Right renal pelvis (tissue), 4 donors: ENCODE results near the gene PELI2. TPM values are rescaled to one million over a fixed set of nuclear protein-coding genes. Genes with fewer than 3 reads are reported as not detected.

ENCODE experiments used
- DNase-seq, 4 donors: peaks; one replicate each; pipeline ENCODE4 v3.0.0-alpha.2; 2013; ENCODE audit warnings: low read depth in 4 of 4, low spot score in 3 of 4, missing footprints in 1 of 4
- polyA plus RNA-seq, 4 donors: library from polyadenylated mRNA; unstranded; fragments of 120-200 nt; gene quantifications; one replicate each; pipeline ENCODE4 v1.2.1, GENCODE V29; 2013; ENCODE audit not compliant: insufficient read length in 4 of 4

The PELI2 gene
- polyA plus RNA-seq, 4 donors: 27.0 to 35.3 (median 29.9) TPM

DNA sequence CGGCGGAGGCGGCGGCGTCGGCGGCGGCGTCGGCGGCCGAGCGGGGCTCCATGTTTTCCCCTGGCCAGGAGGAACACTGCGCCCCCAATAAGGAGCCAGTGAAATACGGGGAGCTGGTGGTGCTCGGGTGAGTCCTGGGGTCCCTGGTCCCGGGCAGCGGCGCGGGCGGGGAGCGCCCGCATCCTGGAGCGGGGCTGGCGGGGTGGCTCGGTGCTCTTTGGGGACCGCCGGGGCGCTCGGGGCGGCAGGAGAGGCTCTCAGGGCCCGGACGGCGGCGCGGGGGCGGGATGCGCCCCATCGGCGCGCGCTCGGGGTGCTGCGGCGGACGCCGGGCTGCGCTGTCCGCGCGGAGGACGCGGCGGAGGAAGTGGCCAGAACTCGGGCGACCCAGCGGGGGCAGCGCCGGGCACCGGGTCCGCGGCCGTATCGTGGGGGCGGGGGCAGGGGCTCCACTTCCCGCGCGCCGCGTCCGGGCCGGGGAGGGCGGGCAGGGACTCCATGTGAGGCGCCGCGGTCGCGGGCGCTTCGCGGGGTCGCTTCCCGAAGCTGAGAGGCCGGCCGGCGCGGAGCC, 485 bp downstream of the PELI2 start:
- no peak for DNase-seq

DNA sequence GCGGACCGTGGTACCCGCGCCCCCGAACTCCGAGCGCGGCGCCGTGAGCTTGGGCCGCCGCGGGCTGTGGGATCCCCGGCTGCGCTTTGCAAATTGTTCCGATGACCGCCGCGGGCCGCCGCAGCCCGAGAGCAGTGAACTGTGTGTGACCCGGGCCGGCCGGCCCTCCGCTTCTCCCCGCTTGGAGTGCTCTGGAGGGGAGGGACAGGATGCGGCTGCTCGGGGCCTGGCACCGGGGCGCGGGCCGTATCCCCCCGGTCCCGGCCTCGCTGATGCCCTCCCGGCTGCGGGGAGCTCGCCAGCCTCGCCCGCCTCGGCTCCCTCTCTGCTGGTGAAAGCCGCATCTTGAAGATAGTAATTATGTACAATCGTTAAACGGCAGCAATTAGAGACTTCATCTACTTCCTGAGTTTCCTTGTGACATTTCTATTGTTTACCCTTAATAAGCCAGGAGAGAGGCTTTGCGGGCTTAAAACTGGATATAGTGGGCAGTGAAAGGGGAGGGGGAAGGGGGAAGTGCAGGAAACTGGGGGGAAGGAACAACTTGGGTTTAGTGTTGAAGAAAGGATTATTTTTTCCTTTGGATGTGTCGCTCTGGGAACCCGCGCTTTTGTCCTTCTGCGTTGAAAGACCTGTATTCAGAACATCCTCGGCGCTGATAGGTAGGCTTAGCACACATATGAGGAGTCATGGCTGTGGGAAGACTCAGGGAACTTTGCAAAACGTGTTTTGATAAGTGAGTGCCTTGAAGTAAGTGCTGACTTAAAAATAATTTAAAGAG, 1.2 kb downstream of the PELI2 start:
- DNase-seq: peak in 1 of 4 donors; percentile 50

DNA sequence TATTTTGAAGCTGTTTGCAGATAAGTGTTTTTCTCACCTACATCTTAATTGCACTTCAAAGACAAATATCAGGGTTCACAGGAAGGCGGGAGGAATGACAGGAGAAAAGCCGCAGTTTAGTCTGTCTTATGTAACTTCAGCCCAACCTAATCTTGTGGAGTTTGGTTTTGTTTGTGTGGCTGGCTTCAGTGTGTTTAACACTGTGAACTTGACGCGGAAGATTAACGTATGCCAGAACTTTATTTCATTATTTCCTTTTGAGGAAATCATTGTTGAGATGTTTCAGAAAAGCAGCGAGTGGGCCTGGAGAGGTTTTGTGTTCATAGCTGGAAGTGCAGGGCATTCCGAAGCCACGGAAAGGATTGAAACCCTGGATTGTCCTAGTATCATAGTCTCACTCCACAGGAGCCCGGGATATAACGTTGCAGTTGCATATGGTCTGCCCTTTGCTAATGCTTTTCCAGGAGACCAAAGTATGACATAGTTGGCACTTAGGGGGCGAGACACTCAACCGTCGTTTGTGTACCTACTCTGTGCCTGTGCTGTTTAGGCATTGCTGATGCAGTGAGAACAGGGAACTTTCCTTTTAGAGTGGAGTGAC, 2.0 kb downstream of the PELI2 start:
- no peak for DNase-seq

DNA sequence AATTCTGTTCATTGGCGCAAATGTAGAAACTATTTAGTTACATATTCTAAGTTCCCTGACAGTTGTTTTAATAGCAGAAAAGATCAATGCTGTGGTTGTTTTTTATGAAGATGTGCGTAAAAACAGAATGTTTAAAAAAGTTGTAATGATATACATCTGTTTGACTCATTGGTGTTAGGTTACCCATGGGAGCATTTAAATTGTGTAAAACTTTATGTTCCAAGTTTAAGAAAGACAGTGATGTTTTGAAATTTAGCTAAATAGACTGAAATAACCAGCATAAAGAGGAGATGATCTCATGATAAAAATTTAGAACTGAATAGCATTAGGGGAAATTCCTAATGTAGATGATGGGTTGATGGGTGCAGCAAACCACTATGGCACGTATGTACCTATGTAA, 3.6 kb downstream of the PELI2 start:
- no peak for DNase-seq

DNA sequence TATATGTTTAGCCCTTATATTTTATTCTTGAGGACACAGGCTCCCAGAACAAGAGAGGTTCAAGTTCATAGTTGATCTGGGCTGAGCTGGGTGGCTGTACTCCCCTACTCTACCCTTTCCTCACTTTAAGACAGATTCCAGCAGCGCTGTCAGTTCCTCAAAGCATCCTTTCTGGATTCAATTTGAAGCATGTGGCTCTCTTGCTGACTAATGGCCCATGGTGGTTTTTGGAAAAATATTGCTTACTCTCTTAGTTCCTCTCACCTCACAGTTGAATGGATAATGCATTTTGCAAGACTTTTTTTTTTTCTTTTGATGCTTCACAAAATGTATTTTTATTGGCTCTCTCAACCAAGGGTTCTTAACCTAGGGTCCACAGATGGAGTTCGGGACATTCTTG, 4.1 kb downstream of the PELI2 start:
- DNase-seq: no peak

DNA sequence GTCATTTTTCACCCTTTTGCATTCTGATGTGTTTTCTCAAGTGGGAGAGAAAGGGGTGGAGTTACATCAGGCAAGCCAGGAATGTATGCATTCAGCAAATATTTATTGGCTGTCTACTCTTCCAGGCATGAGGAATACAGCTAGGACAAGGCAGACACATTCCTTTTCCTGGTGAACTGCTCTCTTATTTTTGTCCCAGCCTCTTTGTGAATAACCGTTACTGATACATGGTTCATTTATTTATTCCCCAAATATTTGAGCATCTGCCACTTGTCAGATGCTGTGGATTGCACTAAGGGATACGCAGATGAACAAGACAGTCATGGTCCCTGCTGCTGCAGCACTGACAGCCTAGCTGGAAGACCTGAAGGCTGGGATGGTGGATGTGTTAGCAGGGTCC, 6.1 kb downstream of the PELI2 start:
- no peak for DNase-seq

DNA sequence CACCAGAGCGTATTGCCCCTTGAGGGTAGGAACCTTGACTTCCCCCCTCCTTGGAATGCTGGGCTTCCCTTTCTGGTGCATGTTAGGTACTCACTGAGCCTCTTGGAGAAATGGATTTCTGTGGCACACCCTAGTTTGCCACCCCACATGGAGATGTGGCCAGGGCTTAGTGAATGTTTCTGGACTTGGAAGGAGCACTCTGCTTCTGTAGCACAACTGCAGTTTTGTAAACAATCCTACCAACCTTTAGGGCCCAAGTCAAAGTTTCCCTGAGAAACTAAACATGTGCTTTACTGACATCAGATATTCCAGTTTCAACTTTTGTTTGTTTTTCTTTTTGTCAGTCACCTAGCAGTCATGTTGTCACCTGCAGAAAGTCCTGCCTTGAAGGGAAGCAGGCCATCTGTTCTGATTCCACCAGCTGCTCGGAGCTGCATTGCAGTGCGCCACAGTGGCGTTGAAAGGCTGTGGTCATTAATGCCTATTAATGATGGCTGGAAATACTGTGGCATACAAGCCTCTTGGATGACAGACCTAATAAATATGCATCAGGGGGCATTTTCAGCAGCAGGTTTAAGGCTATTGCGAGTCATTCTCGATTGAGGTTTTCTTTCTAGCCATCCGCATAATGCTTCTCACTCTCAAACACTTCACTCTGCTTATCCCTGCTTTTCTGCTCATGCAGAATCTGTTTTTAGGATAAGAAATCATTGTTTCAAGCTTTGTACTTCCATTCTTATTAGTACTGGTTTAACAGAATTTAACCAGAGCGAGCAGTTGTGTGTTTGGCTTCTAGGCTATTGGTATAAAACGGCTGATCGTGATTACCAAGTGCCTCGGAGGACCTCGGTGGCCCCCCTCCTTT, 7.8 kb downstream of the PELI2 start:
- no peak for DNase-seq

DNA sequence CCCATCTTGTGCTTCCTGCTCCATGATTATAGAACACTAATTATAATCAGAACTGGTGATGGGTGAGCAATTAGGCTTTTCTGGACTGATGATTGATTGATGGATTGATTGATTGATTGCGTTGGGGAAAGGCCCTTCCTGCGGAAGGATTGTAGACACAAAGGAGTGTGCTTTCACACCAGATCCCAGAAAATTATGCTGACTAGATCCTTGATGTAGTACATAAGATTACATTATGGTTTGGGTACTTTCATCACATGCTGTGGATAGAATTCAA, 8.4 kb downstream of the PELI2 start:
- no peak for DNase-seq

DNA sequence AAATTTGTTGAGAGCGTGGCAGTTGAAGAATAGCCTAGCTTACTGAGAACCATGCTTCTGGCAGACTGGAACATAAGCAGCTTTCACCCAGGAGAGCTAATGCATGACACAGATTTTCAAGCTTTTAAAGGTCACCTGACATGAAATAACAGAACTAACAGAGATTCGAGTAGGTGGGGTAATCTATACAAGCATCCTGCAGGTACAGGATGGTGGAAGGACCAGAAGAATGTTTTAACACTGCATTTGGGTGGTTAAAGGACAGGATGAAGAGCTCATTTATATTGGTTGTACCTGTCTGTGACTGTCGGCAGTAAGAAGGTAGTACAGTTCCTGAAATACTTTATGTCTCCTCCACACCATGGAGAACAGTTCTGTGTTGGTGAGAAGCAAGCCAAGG, 8.9 kb downstream of the PELI2 start:
- DNase-seq: no peak

DNA sequence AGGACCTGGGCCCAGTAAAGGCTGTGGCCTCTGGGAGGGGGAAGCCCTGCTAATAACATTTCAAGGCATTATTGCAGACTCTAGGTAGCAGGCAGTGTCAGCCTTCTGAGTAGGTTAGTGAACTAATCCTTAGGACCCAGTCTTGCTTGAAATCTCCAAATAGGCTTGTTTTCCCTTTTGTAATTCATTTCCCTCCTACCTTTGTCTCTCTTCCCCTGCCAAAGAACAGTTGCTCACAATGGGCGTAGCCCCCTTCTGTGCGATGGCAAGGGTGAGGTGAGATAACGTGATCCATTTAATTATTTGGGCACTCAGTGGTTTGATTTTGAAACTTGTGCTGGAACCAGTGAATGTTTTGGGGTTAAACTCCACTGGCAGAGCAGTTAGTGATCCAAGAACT, 10.9 kb downstream of the PELI2 start:
- DNase-seq: no peak

DNA sequence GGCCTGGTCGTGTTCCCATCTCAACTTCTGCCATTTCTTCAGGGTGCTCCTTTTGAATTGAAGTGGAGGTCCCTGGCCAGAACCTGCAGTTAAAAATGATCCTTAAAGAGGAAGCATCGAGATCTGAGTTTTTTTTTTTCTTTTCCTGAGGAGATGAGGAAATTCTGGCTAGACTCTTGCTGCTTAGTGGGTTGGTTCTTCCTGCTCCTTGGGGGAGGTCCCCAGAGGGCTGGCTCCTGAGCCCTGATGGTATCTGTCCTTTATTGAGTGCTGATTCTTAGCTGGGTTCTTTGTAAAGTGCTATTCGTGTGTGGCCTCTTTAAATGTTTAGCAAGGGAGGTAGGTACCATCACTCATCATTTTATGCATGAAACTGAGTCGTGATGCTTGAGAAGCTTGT, 11.7 kb downstream of the PELI2 start:
- no peak for DNase-seq

DNA sequence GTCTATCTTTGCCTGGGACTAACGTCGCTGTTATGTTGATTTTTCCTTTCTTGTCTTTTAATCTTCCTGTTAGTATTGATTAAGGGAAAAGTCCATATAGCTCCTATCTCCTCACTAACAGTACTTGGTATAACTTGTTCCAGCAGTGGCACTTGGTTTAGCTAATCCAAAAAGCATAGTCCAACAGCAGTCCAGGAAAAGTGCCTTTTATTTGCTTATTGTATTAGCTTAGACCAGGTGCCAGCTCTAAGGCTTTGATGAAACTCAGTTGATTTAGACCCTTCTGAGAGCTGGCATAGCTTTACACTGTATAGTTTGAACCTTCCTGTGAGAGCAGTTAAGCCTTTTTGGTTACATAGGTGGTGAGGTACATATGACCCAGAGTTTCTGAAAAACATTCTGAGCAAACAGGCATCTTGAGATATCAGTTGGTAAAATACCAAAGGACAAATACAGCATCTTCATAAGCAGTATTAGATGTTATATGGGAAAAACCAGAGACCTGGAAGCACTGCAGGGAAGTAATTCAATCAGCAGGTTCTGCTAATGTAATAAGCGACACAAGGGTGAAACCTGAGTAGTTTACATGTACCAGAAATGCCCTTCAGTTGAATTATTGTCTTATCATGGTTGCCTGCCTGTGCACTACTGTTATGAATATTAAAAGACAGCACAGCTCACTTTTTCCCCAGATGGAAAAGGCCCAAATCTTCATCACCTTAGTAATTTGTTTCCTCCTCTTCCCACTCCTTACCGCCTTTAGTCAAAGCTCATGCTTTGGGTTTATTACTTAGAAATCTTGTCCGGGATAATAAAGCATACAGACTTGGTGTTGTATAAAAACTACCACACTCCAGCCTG, 13.0 kb downstream of the PELI2 start:
- DNase-seq: no peak

DNA sequence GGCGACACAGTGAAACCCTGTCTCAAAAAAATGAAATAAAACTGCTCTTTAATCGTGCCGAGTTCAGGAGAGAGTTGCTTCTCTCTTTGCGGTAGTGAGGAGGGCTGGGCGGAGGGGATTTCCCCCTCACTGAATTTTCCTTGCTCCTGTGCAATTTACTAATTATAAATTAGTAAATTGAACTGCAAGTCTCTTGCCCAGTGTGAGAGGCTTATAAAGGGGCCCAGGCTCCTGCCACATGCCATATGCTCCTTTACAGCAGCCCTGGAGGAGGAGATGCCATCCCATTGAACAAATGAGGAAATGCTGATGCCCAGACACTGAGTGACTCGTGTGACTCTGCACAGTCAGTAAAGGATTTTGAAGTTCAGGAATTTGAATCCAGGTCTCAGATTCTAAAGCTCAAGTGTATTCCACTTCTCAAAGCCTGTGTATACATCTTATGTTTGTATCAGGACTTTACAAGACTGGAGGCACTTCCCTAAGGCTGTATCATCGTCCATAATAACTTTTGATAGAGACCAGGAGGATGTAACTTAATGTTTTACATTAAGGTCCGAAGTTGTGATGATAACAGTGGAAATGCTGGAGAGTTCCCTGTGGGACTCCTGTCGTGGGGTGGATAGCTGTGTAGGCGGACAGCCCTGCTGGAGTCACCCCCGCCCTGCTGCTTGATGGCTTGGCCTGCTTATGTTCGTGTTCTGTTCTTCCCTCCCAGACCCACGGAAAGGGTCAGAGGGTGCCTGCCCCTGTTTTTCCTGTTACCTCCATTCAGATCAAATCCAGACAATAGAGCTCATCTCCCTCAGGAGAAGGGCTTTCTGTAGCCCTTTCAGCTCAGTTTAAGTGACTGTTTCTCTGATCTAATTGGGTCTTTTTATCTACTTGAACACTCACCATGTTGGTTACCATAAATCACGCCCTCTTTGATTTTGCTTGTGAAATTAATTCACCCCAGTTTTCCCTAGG, 13.9 kb downstream of the PELI2 start:
- no peak for DNase-seq

DNA sequence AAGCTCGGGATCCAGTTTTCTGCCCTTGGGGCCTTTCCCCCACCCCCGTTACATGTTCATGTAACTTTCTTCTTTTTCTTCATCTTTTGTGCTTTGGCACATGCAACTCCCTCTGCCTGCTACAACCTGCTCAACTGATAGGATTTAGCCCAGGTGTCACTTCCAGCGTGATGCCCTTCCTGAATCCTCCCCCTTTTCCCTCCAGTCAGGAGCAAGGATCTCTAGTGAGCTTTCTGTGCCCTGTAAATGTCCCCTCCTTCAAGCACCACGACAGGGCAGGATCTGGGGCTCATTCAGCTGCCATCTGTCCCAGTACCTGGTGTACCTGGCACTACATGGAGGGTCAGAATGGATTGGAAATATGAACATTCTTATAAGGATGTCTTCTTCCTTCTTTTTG, 15.3 kb downstream of the PELI2 start:
- no peak for DNase-seq

DNA sequence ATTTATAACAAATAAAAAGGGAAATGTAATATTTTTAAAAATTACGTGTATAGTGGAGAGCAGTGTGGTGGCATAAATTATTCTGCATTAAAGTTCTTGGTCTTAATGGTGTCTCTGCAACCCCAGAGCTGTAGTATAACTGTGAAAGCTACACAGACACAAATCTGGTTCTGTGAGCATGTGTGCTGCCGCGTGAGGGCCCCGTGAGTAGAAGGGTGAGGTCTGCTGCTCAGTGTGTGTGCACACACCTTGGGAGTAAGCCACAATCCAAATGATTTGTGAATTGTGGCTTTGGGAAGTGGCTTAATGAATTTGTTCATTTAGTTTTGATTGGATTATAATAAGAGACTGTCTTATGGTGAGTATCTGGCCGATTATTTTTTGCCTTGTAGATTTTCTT, 16.8 kb downstream of the PELI2 start:
- no peak for DNase-seq

DNA sequence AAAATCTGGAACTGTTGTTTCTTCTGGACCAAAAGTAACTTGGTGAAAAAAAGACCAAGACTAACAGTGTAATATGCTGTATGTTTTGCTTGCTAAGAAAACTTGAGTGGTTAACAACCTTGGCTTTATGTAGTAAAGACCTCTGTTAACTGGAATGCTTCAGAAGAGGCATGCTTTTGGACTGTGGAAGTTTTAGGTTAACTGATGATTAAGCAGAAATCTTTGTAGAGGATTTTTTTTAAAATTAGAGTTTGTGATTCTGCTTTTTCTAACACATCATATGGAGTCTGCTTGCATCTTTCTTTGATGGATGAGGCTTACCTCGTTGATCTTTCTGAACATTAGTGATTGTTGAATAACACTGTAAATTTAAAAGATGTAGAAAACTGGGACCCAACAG, 17.5 kb downstream of the PELI2 start:
- no peak for DNase-seq

DNA sequence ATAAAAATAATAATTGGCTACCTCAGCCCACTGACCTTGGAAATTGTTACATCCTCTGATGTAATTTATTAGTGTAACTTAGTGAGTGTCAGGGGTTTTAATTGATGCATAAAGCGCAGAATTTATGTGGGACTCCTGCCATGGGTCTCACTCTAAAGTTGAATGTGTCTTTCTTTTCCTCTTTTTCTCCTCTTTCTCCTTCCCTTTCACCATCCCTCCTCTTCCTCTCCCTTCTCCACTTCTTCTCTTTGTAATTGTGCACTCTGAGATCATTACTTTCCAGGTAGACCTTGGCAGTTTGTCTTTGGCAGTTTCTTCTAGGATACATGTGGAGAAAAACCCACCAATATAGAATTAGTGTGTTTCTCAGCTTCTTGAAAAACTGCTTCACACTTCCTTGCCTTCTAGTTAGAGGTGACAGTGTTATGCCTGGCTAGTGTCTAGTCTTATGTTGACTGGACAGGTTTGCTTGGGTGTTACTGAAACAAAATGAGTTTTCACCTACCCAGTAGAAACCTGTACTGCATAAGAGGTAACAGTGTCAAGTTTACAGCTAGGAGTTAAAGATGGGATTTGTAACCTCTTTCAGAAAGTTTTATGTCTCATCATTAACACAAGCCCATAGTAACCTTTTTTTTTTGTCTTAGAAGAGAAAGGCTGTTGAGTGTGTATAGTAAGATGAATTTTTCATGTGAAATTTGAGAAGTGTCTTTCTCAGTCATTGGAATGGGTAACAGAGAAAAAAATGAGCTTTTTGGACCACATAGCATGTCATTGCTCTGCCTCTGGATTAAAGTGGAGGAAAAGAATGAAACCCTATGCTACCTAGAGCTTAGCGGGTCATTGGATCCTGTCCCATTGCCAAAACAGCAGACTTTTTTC, 18.6 kb downstream of the PELI2 start:
- no peak for DNase-seq

DNA sequence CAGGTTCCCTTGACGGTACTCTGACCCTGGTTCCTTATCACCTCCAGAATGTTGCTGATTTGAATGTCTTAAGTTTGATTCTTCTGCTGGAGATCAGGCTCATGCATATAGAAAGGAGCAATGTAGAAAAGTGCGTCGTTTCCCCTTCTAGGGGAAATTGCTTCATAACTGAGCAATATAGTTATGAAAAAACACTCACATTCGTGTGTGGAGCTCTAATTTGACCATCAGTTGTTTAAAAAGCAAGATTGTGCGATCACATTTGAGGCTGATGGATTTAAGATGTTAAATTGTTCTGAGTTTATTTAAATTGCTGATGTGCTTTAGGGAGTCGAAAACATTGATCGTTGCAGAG, 19.2 kb downstream of the PELI2 start:
- DNase-seq: no peak

DNA sequence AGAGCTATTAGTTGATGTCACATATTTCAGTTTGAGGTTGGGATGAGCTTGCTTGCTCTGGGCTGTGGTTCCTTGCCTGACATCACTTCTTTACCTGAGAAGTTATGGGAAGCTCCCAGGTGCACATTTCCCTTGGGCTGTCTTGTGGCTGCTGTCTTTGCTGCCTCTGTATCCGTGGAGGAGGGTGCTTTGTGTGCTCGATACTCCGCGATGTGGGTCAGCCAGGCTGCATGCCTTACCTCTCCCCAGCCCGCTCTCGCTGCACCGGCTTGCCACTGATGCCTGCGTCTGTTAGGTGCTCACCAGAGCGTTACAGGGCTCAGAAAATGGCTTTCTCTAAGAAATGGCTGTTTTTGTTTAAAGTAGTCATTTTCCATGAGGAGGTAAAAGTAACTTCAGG, 19.6 kb downstream of the PELI2 start:
- DNase-seq: peak in 1 of 4 donors; percentile 28
